Neural cell (in vitro differentiated cells): Measurements from ENCODE around the gene EID1. TPM values are rescaled to one million over a fixed set of nuclear protein-coding genes. Genes with fewer than 3 reads are reported as not detected.

Experiments
- H2AFZ ChIP-seq: fragments of 200-600, 300-800 bp; sonication (generic), shearing (Covaris generic); 2 replicates; pipeline ENCODE4 v1.6.0; 2014; ENCODE audit warnings: low read depth, mild to moderate bottlenecking, antibody characterized with exemption, low read length, moderate library complexity
- H3F3A ChIP-seq: fragments of 200-600 bp; shearing (Covaris generic); 2 replicates; pipeline ENCODE4 v1.6.1; 2016; ENCODE audit warnings: mild to moderate bottlenecking, moderate library complexity, mixed read lengths, antibody characterized with exemption, low read length; ENCODE audit not compliant: insufficient read depth, poor library complexity, severe bottlenecking
- H3K27ac ChIP-seq: fragments of 200-600, 300-800 bp; sonication (generic), shearing (Covaris generic); 2 replicates; pipeline ENCODE4 v1.5.1; 2014; ENCODE audit warnings: mild to moderate bottlenecking, low read length, moderate library complexity
- H3K27me3 ChIP-seq: fragments of 300-800, 200-600 bp; sonication (generic), shearing (Covaris generic); 2 replicates; pipeline ENCODE4 v1.6.0; 2014; ENCODE audit warnings: mild to moderate bottlenecking, low read depth, low read length, moderate library complexity; ENCODE audit not compliant: insufficient read depth
- H3K36me3 ChIP-seq: fragments of 300-800, 200-600 bp; sonication (generic), shearing (Covaris generic); 2 replicates; pipeline ENCODE4 v1.5.1; 2014; ENCODE audit warnings: mild to moderate bottlenecking, antibody characterized with exemption, low read length, moderate library complexity; ENCODE audit not compliant: insufficient read depth
- H3K4me2 ChIP-seq: fragments of 300-800, 200-600 bp; sonication (generic), shearing (Covaris generic); 2 replicates; pipeline ENCODE4 v1.6.0; 2014; ENCODE audit warnings: mild to moderate bottlenecking, low read length
- H3K4me3 ChIP-seq: fragments of 300-800, 200-600 bp; sonication (generic), shearing (Covaris generic); 2 replicates; pipeline ENCODE4 v1.5.1; 2014; ENCODE audit warnings: mild to moderate bottlenecking, low read length, moderate library complexity
- H3K79me2 ChIP-seq: fragments of 200-600 bp; shearing (Covaris generic); replicated peaks from 2 replicates; pipeline ENCODE4 v1.6.0; 2014; ENCODE audit warnings: mild to moderate bottlenecking, low read length, moderate library complexity; ENCODE audit not compliant: insufficient read depth
- H3K9ac ChIP-seq: fragments of 300-800, 200-600 bp; sonication (generic), shearing (Covaris generic); 2 replicates; pipeline ENCODE4 v1.6.1; 2016; ENCODE audit warnings: mild to moderate bottlenecking, low read length, mixed read lengths
- H3K9me2 ChIP-seq: fragments of 200-600 bp; shearing (Covaris generic); 2 replicates; pipeline ENCODE4 v1.6.1; 2016; ENCODE audit warnings: mild to moderate bottlenecking, low read length, mixed read lengths; ENCODE audit not compliant: insufficient read depth
- H3K9me3 ChIP-seq: fragments of 200-600, 300-800 bp; sonication (generic), shearing (Covaris generic); 2 replicates; pipeline ENCODE4 v1.6.1; 2016; ENCODE audit warnings: mild to moderate bottlenecking, mixed run types, low read length, moderate library complexity, mixed read lengths
- H4K20me1 ChIP-seq: fragments of 200-600 bp; shearing (Covaris generic); 2 replicates; pipeline ENCODE4 v1.6.1; 2016; ENCODE audit warnings: mild to moderate bottlenecking, mixed run types; ENCODE audit not compliant: insufficient read depth
- CTCF ChIP-seq: fragments of 450-650 bp; IDR thresholded peaks from 2 replicates; pipeline ENCODE4 v1.5.1; 2014; ENCODE audit warnings: antibody characterized with exemption, mild to moderate bottlenecking, moderate library complexity; ENCODE audit not compliant: poor library complexity, severe bottlenecking
- EP300 ChIP-seq: fragments of 450-650 bp; conservative IDR thresholded peaks from 2 replicates; pipeline ENCODE4 v1.6.1; 2014; ENCODE audit warnings: antibody characterized with exemption, mild to moderate bottlenecking, moderate library complexity; ENCODE audit not compliant: poor library complexity, severe bottlenecking
- EZH2 ChIP-seq: fragments of 200-600, 300-800 bp; shearing (Covaris generic), sonication (generic); IDR thresholded peaks from 2 replicates; pipeline ENCODE4 v1.6.1; 2014; ENCODE audit warnings: antibody characterized with exemption, low read length, borderline replicate concordance, mild to moderate bottlenecking; ENCODE audit not compliant: insufficient read depth, poor library complexity, severe bottlenecking
- MXI1 ChIP-seq: fragments of 450-650 bp; conservative IDR thresholded peaks from 2 replicates; pipeline ENCODE4 v1.6.1; 2014; ENCODE audit warnings: antibody characterized with exemption, mild to moderate bottlenecking; ENCODE audit not compliant: poor library complexity, severe bottlenecking
- POLR2AphosphoS5 ChIP-seq: IDR thresholded peaks from 2 replicates; pipeline ENCODE4 v1.6.1; 2012
- RAD21 ChIP-seq: fragments of 450-650 bp; conservative IDR thresholded peaks from 2 replicates; pipeline ENCODE4 v1.6.1; 2014; ENCODE audit warnings: antibody characterized with exemption, mild to moderate bottlenecking, moderate library complexity
- REST ChIP-seq: IDR thresholded peaks from 2 replicates; pipeline ENCODE4 v1.6.1; 2012; ENCODE audit warnings: borderline replicate concordance
- SMC3 ChIP-seq: fragments of 450-650 bp; conservative IDR thresholded peaks from 2 replicates; pipeline ENCODE4 v1.6.1; 2014; ENCODE audit warnings: antibody characterized with exemption, mild to moderate bottlenecking, moderate library complexity; ENCODE audit not compliant: poor library complexity
- TAF1 ChIP-seq: IDR thresholded peaks from 2 replicates; pipeline ENCODE4 v1.6.1; 2012; ENCODE audit warnings: low read depth
- polyA plus RNA-seq: library from polyadenylated mRNA; depleted of rRNA; stranded (reverse); fragments of >200 nt; gene quantifications from 2 replicates; pipeline ENCODE4 v1.2.3, GENCODE V29; 2014

EID1 gene
- polyA plus RNA-seq, 1 donor from 2014 or later = 530 TPM

GRCh38 chr15:48850648-48851047 lies 27.3 kb upstream of the EID1 start:
- Histone ChIP-seq H3K4me3 (no peak overlapping the region), H3F3A (no peaks in the 10 kb centered on the region), H3K9ac (no peak overlapping the region)

GRCh38 chr15:48851956-48852355 lies 26.0 kb upstream of the EID1 start:
- Histone ChIP-seq H3K4me3 (no peak overlapping the region), H3K9me2 (no peaks in the 10 kb centered on the region), H2AFZ (no peak overlapping the region), H3K27ac (no peak overlapping the region), H4K20me1 (no peaks in the 10 kb centered on the region), H3K27me3 (no peaks in the 10 kb centered on the region), H3K9me3 (no peaks in the 10 kb centered on the region), H3K36me3 (no peaks in the 10 kb centered on the region), H3K79me2 (no peaks in the 10 kb centered on the region), H3F3A (no peaks in the 10 kb centered on the region), H3K4me2 (no peak overlapping the region), H3K9ac (no peak overlapping the region)
- TF ChIP-seq MXI1 (no peak), SMC3 (no peak), REST (no peak), CTCF (no peak), POLR2AphosphoS5 (no peak), EZH2 (no peak)

More at GRCh38 chr15:48850648-48851047, 27.3 kb upstream of the EID1 start:
- H2AFZ ChIP-seq = no peak overlapping the region
- H3K9me3 ChIP-seq = no peaks in the 10 kb centered on the region
- TF ChIP-seq SMC3 (no peak), CTCF (no peak), MXI1 (no peak), EZH2 (no peak), RAD21 (no peak), REST (no peak), TAF1 (no peak), POLR2AphosphoS5 (no peak), EP300 (no peak)
- no peaks in the 10 kb centered on the region for H3K9me2 ChIP-seq
- no peaks in the 10 kb centered on the region for H3K27me3 ChIP-seq
- H3K27ac ChIP-seq = no peak overlapping the region
- H3K36me3 ChIP-seq = no peaks in the 10 kb centered on the region
- H4K20me1 ChIP-seq = no peaks in the 10 kb centered on the region
- H3K79me2 ChIP-seq = no peaks in the 10 kb centered on the region
- H3K4me2 ChIP-seq = no peak overlapping the region
